ENCODE results near the gene PTPRN2.

GRCh38 chr7:158367634-158367982 is 220.0 kb downstream of the PTPRN2 start:
- no peak for TF ChIP-seq POLR2A (IDR thresholded peaks at IDR 0.05)
- no peak for TF ChIP-seq CTCF (IDR thresholded peaks at IDR 0.05)
- TF ChIP-seq POLR2AphosphoS5 (IDR thresholded peaks at IDR 0.05), result no peak
